Pancreas (tissue), 10 donors: ENCODE data around the gene SEC11A. TPM values are rescaled to one million over a fixed set of nuclear protein-coding genes. Genes with fewer than 3 reads are reported as not detected.
"Not testable (repeated sequence)": the region's sequence is repeated elsewhere in the genome, so short reads cannot be mapped to it uniquely, and the experiment has no call there.

Source experiments
- ATAC-seq, 4 donors: fragments of 200-7000 bp; cut with Tn5 transposase; one replicate each; pipeline versions ENCODE4 v1.8.0 to v1.9.1; 2020; ENCODE audit warnings: mild to moderate bottlenecking in 4 of 4, moderate library complexity in 4 of 4
- DNase-seq, 6 donors: peaks; one replicate each; pipeline ENCODE4 v3.0.0-alpha.2; 2020
- FAIRE-seq: peaks from 2 replicates; lab custom pipeline; 2012; peaks lifted over from hg19 to GRCh38; lab: Jason Lieb, UNC
- H3K27ac ChIP-seq, 4 donors: fragments of 200-600 bp; sonication (generic); 1 replicate in 3 of 4; 2 replicates in 1 of 4; pipeline versions ENCODE4 v1.5.0 to v1.8.0; 2020
- H3K27me3 ChIP-seq, 4 donors: fragments of 200-600 bp; one replicate each; pipeline ENCODE4 v1.8.0; 2021
- H3K36me3 ChIP-seq, 3 donors: fragments of 200-600 bp; sonication (generic) in 1 of 3; one replicate each; pipeline versions ENCODE4 v1.5.0 to v1.8.0; 2020 to 2021
- H3K4me1 ChIP-seq, 3 donors: fragments of 200-600 bp; one replicate each; pipeline ENCODE4 v1.8.0; 2021
- H3K4me3 ChIP-seq, 4 donors: fragments of 200-600 bp; sonication (generic) in 2 of 4; one replicate each; pipeline versions ENCODE4 v1.5.0 to v1.8.0; 2020 to 2021
- H3K9me3 ChIP-seq, 4 donors: fragments of 200-600 bp; one replicate each; pipeline ENCODE4 v1.8.0; 2021
- CTCF ChIP-seq, 4 donors: fragments of 200-600 bp; sonication (generic) in 3 of 4; IDR thresholded peaks; one replicate each; pipeline versions ENCODE4 v1.5.0 to v1.8.0; 2021; ENCODE audit warnings: antibody characterized with exemption in 4 of 4
- WGBS, 2 donors: extraction: QIAGEN DNeasy Blood & Tissue Kit; methylation state at CpG; one replicate each; pipeline ENCODE4 v1.1.7; 2013; 5-methylcytosine and 5-hydroxymethylcytosine counted together
- intact Hi-C, 3 donors: fragments of 100-400 bp; cut with DNase I; formaldehyde crosslinking; loops; one replicate each; pipeline versions ENCODE4 v1.11.1 to v1.14.2; 2022
- polyA plus RNA-seq, 2 donors: library from polyadenylated mRNA; stranded (reverse); fragments of 200-250 nt; gene quantifications; one replicate each; pipeline ENCODE4 v1.2.3, GENCODE V29; 2013
- total RNA-seq, 6 donors: library from RNA; stranded (reverse); fragmentation: NEBNext Ultra II Directional in 4 of 6; extraction: Animal tissue kit (Norgen Biotek cat#: 25700) in 4 of 6; gene quantifications; one replicate each; pipeline versions ENCODE4 v1.2.1 to v1.2.4, GENCODE V29; 2021 to 2023
- donor health status: healthy with polysubstance abuse.
- donor health status: DM: no; HTN: no; CAD: no; lungs with moderate emphysema.
- donor health status: DM: no; HTN: no; CAD: no.
- donor health status: control.
- donor health status: control.
- donor health status: Bipolar disorder and iron deficiency.
- donor health status: DM: yes; HTN: yes; CAD: no.
- donor health status: DM: no; HTN: no; CAD: no.
- donor health status: DM: no; HTN: no; CAD: no.
- donor health status: DM: yes; HTN: yes; CAD: no.

The SEC11A gene
- total and polyA plus RNA-seq, 8 donors = 43.7 to 98.7 (median 69.5) TPM

GRCh38 chr15:84741121-84741520 is 25.2 kb upstream of the SEC11A start:
- Histone ChIP-seq H3K4me1 (peaks cover 0 to 1% (median 0%) of the 10 kb centered on the region in 3 donors), H3K36me3 (no peaks in the 10 kb centered on the region), H3K4me3 (no peak overlapping the region), H3K27me3 (no peaks in the 10 kb centered on the region), H3K27ac (no peak overlapping the region), H3K9me3 (no peaks in the 10 kb centered on the region)
- intact Hi-C loops = no loop called here
- ATAC-seq (no peak), FAIRE-seq (no peak), DNase-seq (no peak)
- WGBS, 2 donors = 49 to 51% methylated on average over 2 of the region's 2 CpGs
- no peak for TF ChIP-seq CTCF (IDR thresholded peaks at IDR 0.05)

- intact Hi-C loops = no loop called here
- no peak for FAIRE-seq
- Histone ChIP-seq H3K4me1 (no peaks in the 10 kb centered on the region), H3K27me3 (no peaks in the 10 kb centered on the region), H3K4me3 (no peak overlapping the region), H3K36me3 (no peaks in the 10 kb centered on the region), H3K9me3 (no peaks in the 10 kb centered on the region), H3K27ac (no peak overlapping the region)
- TF ChIP-seq CTCF (IDR thresholded peaks at IDR 0.05) = no peak
- WGBS, 2 donors = 85 to 86% methylated on average over 4 of the region's 4 CpGs
- ATAC-seq = no peak
- DNase-seq = no peak
Measured at GRCh38 chr15:84740691-84741090, 24.8 kb upstream of the SEC11A start.

- H3K9me3 ChIP-seq = no peaks in the 10 kb centered on the region
- ATAC-seq (no peak), FAIRE-seq (no peak), DNase-seq (no peak)
- peaks cover 0 to 2% (median 0%) of the 10 kb centered on the region in 3 donors for H3K4me1 ChIP-seq
- no peaks in the 10 kb centered on the region for H3K27me3 ChIP-seq
- WGBS, 2 donors = 44 to 51% methylated on average over 2 of the region's 2 CpGs
- intact Hi-C loops = no loop called here
- TF ChIP-seq CTCF (IDR thresholded peaks at IDR 0.05) = no peak
- H3K27ac ChIP-seq = no peak overlapping the region
- no peaks in the 10 kb centered on the region for H3K36me3 ChIP-seq
- no peak overlapping the region for H3K4me3 ChIP-seq
Measured at GRCh38 chr15:84737005-84737404, 21.1 kb upstream of the SEC11A start.

- intact Hi-C loops = no loop called here
- Histone ChIP-seq H3K27me3 (no peaks in the 10 kb centered on the region), H3K27ac (no peak overlapping the region), H3K9me3 (no peaks in the 10 kb centered on the region), H3K4me3 (no peak overlapping the region), H3K4me1 (peaks cover 0 to 2% (median 0%) of the 10 kb centered on the region in 3 donors), H3K36me3 (no peaks in the 10 kb centered on the region)
- TF ChIP-seq CTCF (IDR thresholded peaks at IDR 0.05) = no peak
- ATAC-seq = no peak
- no peak for FAIRE-seq
- 94 to 97% methylated on average over 5 of the region's 5 CpGs for WGBS, 2 donors
- no peak for DNase-seq
Measured at GRCh38 chr15:84736375-84736774, 20.4 kb upstream of the SEC11A start.

GRCh38 chr15:84735480-84736061 is 19.6 kb upstream of the SEC11A start:
- H3K9me3 ChIP-seq, intact Hi-C loops, H3K4me1 ChIP-seq, H3K36me3 ChIP-seq, FAIRE-seq, H3K27me3 ChIP-seq, DNase-seq: not testable (repeated sequence)
- ATAC-seq = peak; percentile 31 to 44 (median 40)
- 83 to 85% methylated on average over 9 of the region's 9 CpGs for WGBS, 2 donors
- peak overlapping the region in 2 of 4 donors; percentile 57 to 62 for H3K27ac ChIP-seq
- H3K4me3 ChIP-seq = peak overlapping the region in 2 of 4 donors; percentile 4 to 30
